HG03342 (cell line): ENCODE measurements around the gene KIF15.
"Not testable (repeated sequence)": the region's sequence is repeated elsewhere in the genome, so short reads cannot be mapped to it uniquely, and the experiment has no call there.

ENCODE experiments used
- ATAC-seq: cut with Tn5 transposase; IDR thresholded peaks from one replicate; pipeline ENCODE4 v1.9.1; 2021; ENCODE audit warnings: mild to moderate bottlenecking, moderate library complexity; ENCODE audit not compliant: unreplicated experiment

The KIF15 gene

DNA sequence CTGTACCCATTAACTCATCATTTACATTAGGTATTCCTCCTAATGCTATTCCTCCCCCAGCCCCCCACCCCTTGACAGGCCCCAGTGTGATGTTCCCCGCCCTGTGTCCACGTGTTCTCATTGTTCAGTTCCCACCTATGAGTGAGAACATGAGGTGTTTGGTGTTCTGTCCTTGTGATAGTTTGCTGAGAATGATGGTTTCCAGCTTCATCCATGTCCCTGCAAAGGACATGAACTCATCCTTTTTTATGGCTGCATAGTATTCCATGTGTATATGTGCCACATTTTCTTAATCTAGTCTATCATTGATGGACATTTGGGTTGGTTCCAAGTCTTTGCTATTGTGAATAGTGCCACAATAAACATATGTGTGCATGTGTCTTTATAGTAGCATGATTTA, 54.7 kb downstream of the KIF15 start:
- not testable (repeated sequence) for ATAC-seq

DNA sequence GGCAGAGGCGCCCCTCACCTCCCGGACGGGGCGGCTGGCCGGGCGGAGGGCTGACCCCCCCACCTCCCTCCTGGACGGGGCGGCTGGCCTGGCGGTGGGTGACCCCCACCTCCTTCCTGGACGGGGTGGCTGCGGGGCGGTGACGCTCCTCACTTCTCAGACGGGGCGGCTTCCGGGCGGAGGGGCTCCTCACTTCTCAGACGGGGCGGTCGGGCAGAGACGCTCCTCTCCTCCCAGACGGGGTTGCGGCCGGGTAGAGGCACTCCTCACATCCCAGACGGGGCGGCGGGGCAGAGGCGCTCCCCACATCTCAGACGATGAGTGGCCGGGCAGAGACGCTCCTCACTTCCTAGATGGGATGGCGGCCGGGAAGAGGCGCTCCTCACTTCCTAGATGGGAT, 59.6 kb downstream of the KIF15 start:
- not testable (repeated sequence) for ATAC-seq

DNA sequence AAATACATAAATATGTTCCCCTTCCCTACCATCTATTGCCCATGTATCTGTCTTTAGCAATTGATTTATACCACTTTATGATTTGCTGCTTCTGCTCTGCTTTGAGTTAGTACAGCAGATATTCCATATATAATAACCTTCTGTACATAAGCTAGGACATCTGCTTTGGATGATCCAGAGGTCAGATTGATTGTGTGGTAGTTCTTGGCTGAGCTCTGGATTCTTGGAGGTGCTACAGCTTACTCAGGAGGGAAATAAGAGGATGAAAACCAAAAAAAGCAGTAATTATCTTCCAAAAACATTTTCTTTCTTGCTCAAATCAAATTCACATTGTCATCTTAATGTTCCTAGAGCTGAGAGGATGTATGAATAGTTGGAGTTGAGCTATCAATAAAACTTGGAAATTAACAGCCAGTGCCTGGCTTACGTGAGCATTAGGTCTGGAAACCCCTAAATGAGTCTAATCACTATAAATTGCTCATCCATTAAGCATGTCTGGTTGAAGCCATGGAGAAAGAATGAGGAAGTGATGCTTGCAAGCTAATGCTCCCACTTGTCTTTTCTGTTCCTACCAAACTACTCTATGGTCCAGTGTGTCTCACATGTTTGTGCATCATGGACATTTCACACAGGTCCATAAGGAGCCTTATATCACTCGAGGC, 63.8 kb downstream of the KIF15 start:
- no peak for ATAC-seq

DNA sequence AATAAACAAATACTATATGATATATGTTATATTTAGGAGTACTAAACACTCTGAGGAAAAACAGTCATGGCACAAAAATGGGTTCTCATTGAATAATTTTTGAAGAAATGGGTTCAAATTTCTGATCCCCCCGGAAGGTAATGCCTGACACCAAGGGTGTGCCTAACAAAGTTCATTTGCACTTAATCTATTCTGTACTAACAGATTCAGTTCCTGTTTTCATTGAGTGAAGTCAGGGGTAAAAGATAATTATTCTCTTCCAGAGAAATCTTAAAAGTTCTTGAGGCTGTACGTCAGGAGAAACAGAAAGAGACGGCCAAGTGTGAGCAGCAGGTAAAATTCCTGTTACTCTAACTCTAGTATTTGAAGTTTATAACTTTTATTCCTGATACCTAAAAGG, 65.6 kb downstream of the KIF15 start:
- ATAC-seq = no peak

DNA sequence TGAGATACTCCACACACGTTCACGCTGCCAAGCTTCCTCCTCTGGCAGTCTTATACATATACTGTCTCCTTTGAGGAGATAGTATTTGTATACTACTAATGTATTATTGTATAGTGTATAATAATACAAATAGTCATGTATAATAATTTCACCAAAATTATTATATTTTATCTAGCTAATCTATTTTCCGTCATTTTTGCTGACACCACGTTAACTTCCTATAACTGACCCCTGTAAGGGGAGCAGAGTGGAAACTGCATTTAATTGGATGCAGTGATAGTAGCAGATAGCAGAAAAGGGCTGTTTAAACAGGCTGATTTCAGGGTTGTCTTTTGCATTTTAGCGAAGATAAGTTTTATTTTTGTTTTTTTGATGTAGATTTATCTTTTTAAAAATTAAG, 69.6 kb downstream of the KIF15 start:
- ATAC-seq = no peak

DNA sequence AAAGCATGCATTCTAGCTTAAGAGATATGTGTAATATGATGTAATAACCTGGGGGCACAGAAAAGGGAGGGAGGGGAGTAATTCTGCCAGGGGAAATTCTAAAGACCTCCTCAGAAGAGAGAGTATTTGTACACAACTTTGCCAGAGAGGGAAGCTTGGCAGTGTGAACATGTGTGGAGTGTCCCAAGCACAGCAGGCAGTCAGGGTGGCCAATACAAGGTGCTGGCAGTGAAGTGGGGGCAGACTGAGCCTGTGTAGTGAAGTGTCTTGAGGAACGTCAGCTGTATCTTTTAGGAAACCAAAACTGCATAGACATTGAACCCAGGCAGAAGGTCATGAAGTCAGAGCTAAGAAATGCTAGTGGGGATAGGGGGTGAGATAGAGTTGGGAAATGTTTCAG, 70.4 kb downstream of the KIF15 start:
- no peak for ATAC-seq

DNA sequence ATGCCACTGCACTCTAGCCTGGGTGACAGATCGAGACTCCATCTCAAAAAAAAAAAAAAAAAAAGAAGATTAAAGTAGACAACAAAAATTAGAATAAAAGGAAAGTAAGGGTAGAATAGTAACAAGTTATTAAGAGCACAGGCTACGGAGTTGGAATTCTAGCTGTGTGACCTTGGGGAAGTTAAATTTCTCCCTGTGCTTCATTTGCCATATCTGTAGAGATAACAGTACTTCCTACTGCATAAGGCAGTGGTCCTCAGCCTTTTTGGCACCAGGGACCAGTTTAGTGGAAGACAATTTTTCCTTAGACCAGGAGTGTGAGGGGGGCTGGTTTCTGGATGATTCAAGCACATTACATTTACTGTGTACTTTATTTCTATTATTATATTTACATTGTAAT, 71.4 kb downstream of the KIF15 start:
- ATAC-seq = no peak

DNA sequence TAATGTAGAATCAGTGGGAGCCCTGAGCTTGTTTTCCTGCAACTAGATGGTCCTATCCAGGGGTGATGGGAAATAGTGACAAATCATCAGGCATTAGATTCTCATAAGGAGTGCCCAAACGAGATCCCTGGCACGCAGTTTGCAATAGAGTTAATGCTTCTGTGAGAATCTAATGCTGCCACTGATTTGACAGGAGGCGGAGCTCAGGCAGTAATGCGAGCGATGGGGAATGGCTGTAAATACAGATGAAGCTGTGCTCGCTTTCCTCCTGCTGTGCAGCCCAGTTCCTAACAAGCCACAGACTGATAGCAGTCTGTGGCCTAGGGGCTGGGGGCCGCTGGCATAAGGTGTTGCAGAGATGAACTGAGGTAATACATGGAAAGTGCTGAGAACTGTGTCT, 71.8 kb downstream of the KIF15 start:
- no peak for ATAC-seq

DNA sequence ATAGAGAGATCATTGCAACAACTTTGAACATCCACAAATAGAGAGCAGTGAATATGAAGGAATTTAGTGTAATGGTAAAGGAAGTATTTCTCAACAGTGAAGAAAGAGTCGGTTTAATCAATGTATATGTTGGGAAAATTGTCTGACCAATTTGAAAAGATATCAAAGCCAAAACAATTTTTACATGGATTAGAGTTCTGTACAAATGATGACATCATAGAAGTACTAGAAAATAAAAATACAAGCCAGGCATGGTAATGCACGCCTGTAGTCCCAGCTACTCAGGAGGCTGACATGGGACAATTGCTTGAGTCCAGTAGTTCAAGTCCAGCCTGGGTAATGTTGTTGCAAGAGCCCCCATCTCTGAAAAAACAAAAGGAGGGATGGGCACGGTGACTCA, 74.1 kb downstream of the KIF15 start:
- ATAC-seq = no peak

DNA sequence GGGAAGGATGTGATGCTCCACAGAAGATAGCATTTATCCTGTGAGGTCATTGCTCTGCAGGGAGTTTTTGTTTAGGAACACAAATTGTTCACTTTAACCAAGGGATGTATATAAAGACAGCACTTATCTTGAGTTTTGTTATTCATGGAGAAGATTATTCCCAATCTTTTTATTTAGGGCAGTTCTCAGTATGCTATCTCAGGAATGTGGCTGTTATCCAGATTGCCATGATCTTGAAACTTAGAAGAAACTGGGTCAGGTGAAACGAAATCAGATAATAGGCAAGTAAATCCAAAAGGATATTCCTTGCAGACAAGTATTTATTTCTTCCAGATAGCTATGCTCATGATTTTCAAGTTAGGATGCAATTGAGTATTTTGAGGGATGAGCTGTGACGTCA, 80.8 kb downstream of the KIF15 start:
- no peak for ATAC-seq

DNA sequence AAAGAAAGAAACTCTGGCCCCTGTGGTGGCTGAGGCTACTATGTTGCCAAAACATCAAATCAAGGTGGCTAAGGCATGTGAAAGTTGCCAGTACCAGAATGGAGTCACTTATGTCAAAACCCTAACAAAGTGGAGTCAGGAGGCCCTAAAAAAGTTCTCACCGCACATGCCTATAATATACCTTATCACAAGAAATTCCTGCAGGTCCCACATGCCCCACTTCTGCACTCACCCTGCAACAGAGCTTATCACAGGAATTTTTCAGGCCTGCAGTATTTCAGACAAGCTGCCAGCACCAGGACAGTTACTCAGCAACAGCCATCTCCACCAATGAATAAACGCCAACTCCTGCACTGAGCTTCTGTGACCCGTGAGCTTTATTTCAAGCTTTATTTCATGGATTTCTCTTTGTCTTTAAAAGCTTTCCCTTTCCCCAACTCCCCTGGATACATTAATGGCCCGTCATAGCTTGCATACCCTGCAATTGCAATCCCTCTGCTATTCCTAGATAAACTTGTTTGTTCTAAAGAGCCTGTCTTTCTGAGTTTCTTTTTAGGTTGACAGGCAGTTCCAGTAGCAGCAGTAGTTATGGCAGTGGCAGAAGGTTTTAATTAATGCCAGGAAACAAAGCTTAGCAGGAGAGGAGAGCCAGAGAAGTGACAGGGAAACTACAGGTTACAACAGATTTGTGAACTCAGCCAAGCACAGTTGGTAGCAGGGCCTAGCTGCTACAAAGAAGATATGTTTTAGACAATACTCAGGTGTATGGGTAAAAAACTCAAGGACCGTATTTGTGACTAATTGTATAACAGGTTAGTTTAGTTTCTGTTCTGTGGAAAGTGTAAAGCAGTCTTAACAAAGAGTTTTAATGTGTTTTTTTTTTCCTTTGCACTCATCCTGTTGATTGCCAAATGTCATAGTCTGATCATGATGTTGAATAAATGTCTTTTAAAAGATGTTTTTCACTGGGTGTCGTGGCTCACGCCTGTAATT, 84.2 kb downstream of the KIF15 start:
- no peak for ATAC-seq

DNA sequence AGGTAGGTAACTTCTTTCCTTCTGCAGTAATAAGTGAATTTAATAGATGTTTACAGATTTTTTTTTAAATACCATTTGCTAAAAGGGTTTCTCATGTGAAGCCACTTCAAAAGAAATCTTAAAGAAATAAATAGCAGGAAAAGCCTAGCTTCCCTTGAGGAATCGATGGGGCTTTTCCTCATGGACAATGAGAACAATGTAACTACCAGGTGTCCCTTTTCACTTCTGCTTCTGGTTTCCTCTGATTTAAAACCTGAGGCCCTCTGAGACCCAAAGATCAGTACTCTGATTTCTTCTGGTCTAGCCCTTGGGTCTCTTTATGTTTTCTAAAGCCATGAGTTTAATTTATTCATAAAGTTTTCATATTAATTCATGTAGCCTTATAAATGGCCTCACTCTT, 87.0 kb downstream of the KIF15 start:
- ATAC-seq = no peak

DNA sequence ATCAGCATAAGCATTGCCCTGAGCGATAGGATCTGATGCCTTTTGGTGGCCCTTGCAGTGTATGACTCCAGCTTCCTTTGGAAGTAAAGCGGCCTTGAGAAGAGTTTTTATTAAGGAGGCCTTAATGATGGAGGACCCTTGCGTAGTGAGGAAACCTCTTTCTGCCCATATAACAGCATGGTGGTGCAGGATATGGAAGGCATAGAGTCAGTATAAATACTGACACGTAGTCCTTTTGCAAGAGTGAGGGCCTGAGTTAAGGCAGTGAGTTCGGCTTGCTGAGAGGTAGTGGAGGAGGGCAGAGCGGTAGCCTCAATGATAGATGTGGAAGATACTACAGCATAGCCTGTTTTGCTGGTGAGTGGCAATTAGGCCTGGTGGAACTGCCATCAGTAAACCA, 95.1 kb downstream of the KIF15 start:
- not testable (repeated sequence) for ATAC-seq

DNA sequence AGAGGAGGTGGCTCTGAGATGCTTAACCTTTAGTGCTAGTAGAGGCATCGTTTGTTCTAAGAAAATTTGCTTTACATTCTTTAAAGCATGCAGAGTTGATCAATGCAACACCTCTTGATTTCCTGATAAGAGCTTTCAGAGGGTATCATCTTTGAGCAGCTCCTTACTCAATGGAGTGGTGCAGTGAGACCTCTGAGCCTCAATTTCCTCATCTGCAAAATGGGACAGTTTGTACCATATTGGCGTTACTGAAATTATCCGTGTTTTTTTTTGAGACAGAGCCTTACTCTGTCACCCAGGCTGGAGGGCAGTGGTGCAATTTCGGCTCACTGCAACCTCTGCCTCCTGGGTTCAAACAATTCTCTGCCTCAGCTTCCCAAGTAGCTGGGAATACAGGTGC, 98.5 kb downstream of the KIF15 start:
- ATAC-seq = no peak

DNA sequence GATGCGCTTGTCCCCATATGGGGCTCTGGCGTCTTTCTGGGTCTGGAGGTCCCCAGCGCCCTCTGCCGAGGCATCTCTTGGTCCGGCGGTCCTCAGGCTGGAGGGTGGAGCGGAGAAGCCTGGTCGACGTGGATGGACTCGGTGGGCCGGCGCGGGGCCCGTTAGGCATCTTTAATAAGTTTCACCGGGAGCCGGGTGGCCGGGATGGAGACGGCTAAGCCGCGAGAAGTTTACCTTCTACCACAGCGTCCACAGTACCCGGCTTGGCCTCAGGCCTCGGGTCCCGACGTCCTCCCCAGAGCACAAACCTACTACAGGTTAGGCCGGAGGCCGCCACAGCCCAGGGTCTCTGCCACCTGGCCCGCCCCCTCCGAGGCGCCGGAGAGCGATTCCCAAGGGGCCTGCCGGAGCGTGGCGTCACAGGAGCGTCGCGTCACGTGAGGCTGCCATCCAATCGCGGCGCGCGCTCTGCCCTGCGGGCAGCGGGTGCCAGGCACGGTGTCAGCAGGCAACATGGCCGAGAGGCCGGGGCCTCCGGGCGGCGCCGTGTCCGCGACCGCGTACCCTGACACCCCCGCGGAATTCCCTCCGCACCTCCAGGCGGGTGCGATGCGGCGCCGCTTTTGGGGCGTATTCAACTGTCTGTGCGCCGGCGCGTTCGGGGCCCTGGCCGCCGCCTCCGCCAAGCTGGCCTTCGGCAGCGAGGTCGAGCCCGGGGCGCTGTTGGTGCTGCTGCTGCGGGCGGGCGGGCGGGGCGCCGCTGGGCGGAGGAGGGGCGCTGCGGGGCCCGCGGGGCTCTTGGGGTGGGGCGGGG, 100.0 kb downstream of the KIF15 start, which contains the start of gene TMEM42:
Gene TMEM42 (plus strand): TSS at position 501 of the 814 bp plus-strand sequence. CDS start 13 bp downstream, at position 514.
- peak; percentile 95 for ATAC-seq

DNA sequence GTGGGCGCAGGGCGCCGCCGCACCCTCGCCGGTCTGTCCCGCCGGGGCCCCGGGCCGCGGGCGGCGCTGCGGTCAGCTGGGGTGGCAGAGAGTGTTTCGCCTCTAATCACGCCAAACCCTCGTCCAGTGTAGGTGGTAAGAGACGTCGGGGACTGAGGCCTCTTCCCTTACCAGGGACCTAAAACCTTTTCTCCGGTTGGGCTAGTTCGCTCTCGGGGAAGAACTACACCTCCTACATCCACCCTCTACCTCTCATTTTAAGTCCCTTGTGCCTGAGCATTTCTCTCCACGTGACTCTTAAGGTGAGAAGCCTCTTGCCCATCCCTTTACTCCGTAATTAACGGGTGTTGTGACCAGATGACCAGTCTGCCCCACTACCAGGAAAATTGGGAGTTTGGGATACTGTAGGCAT, 100.6 kb downstream of the KIF15 start:
- ATAC-seq = peak; percentile 20

DNA sequence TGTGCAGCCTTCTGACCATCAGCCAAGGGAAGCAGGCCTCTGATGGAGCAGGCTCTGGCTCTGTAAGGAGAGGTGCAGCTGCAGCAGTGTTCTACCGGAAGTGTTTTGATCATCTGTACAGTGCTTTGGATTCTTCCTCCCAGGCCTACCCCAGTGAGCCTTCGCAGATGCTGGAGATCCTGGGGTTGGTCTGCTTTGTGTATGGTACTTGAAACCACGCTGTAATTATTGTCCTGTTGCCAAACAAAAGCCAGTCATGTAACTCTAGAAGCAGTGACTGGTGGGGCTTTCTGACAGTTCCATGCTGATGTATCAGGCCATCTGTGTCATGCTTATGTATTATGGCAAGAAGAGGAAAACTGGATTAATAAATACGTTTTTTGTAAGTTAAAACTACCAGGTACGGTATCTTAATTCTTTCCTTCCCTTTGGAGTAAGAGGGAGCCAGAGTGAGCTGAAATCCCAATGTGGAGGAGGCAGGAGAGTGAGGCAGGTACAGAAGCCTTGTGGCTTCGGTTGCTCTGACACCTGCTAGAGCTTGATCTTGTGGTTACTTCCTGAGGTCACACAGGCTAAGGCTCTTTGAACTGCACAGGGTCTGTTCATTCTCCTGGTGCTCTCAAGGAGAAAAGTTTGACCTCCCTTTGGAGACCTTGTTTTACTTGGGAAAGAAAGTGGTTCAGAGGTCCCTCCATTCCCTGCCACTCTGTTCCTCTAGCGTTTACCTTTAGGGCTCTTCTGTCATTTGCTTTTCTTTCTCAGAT, 103.9 kb downstream of the KIF15 start:
- no peak for ATAC-seq

DNA sequence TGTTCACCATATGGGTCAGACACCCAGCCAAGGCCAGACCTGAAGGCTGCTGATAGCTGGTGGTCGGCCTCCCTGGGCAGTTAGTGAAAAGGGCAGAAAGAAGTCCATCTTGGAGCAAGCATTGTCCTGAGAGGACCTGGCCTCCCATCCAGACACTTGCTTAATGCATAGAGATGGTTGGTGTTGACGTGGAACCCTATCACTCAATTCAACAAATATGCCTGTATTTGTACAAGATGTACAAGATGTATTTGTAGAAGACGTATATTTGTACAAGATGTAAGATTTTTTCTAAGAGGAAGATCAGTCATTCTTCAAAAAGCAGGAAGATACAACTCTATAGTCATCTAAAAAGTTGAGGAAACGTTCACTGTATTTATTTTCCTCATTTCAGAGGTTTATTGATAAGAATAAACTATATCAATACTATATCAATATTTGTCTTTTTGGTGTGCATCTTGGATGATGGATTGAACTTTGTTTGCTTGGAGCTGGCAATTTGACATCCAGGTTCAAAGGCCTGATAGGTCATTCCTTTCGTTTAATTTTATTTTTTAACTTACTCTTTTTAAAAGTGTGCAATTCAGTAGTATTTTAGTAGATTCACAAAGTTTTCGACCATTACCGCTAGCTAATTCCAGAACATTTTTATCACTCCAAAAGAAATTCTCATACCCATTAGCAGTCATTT, 106.0 kb downstream of the KIF15 start:
- no peak for ATAC-seq

DNA sequence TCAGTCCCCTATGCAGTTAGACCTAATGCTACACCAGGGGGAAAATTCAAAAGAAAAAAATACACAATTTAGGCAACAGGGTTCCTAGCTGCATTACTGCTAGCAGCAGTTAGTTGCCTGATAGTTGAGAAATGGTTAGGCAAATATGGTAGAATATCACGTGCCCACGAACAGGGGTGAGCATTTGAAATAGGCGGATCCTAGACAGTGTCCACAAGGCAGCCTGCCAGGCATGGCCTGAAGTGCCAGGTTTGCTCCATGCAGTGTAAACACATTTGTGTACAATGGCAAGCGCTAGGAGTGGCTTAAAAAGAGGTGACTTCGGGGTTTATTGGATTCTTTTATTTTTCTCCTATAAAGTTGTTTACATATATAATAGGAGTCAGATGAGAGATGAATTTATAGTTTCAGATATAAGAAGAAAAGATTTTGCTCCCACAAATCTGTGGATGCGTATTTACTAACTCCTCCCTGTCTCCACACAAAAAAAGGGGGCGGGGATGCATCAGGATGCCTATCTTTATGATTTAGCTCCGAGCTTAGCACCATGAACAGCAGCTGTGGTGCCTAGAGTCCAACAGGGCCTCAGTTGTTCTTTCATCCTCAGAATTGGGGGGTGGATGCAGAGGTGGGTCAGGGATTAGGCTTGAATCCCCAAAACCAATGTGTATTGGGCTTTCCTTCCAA, 108.9 kb downstream of the KIF15 start:
- no peak for ATAC-seq
